ENCODE measurements around the gene CFAP221. TPM values are rescaled to one million over a fixed set of nuclear protein-coding genes. Genes with fewer than 3 reads are reported as not detected.

The CFAP221 gene
- total and polyA plus RNA-seq, 2 experiments from 2014 or later, result 0.42 to 0.65 TPM

GRCh38 chr2:119692310-119692709 lies 148.1 kb downstream of the CFAP221 start:
- 0 out of 2 replicates have a peak overlapping the region, but pooled peaks have one; percentile 9 for H3K27ac Mint-ChIP-seq
- TF ChIP-seq ZNF114 (CRISPR knock-in tag; IDR thresholded peaks at IDR 0.05) (no peak), EZH2 (IDR thresholded peaks at IDR 0.05; ENCODE audit: low read depth, unreplicated experiment) (no peak), STAT1 (IDR thresholded peaks at IDR 0.05; ENCODE audit: unreplicated experiment) (no peak)
- H3K27me3 ChIP-seq (ENCODE audit: insufficient read depth), result no peaks in the 10 kb centered on the region
- H3K36me3 Mint-ChIP-seq (ENCODE audit: low read depth), result peaks cover 4% of the 10 kb centered on the region
- no peaks in the 10 kb centered on the region for H4K20me1 ChIP-seq (replicated peaks; ENCODE audit: insufficient read depth)
- H2AFZ ChIP-seq, result no peak overlapping the region
- H3K4me1 ChIP-seq (ENCODE audit: insufficient read depth), result peaks cover 18% of the 10 kb centered on the region; the same call in 1 of the 2 replicates
- no peak overlapping the region for H3K27ac ChIP-seq (ENCODE audit: low read depth)
- no peak overlapping the region for H3K4me2 ChIP-seq
- peaks cover 29% of the 10 kb centered on the region for H3K4me1 Mint-ChIP-seq
- H3K4me3 ChIP-seq, result no peak overlapping the region
- no peaks in the 10 kb centered on the region for H3K9me2 ChIP-seq (ENCODE audit: insufficient read depth)
- no peaks in the 10 kb centered on the region for H3K36me3 ChIP-seq (ENCODE audit: insufficient read depth)
- no peak overlapping the region for H3K4me3 Mint-ChIP-seq
- DNase-seq (ENCODE audit: low spot score) (no peak), ATAC-seq (no peak)
- peaks cover 7% of the 10 kb centered on the region for H3K27me3 Mint-ChIP-seq (ENCODE audit: insufficient read depth, low read depth, poor library complexity)
- peaks cover 3% of the 10 kb centered on the region; the same call in 1 of the 2 replicates for H3F3A ChIP-seq (replicated peaks; ENCODE audit: low read depth)
- no peaks in the 10 kb centered on the region for H3K9me3 Mint-ChIP-seq
- no peaks in the 10 kb centered on the region for H3K79me2 ChIP-seq (replicated peaks; ENCODE audit: insufficient read depth)

DNA sequence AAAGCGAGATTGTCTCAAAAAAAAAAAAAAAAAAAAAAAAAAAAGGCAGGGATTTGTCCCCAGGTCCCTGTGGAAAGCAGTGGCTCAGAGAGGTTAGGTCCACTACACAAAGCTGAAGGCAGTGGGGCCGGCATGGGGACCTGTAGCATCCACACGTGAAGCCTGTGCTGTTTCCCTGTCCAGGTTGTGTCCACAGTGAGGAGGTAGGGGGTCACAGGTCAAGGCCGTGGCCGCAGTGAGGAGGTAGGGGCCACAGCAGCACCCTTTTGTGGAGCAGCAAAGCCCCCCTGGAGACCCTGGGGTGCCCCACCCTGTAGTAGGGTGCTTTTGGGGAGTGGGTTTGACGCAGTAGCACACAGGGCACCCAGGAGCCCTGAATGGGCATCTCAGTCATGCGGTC lies 148.7 kb downstream of the CFAP221 start:
- Histone ChIP-seq H3K9me2 (ENCODE audit: insufficient read depth) (no peaks in the 10 kb centered on the region), H3K27ac (ENCODE audit: low read depth) (no peak overlapping the region), H3F3A (replicated peaks; ENCODE audit: low read depth) (peaks cover 3% of the 10 kb centered on the region; the same call in 1 of the 2 replicates), H3K79me2 (replicated peaks; ENCODE audit: insufficient read depth) (no peaks in the 10 kb centered on the region), H3K4me3 (no peak overlapping the region), H4K20me1 (replicated peaks; ENCODE audit: insufficient read depth) (no peaks in the 10 kb centered on the region), H3K36me3 (ENCODE audit: insufficient read depth) (no peaks in the 10 kb centered on the region), H3K4me2 (no peak overlapping the region), H3K4me1 (ENCODE audit: insufficient read depth) (peaks cover 24% of the 10 kb centered on the region), H3K27me3 (ENCODE audit: insufficient read depth) (no peaks in the 10 kb centered on the region), H2AFZ (no peak overlapping the region)
- H3K9me3 Mint-ChIP-seq, result no peaks in the 10 kb centered on the region
- ATAC-seq, result no peak
- peaks cover 10% of the 10 kb centered on the region for H3K27me3 Mint-ChIP-seq (ENCODE audit: insufficient read depth, low read depth, poor library complexity)
- H3K27ac Mint-ChIP-seq, result no peak overlapping the region
- DNase-seq (ENCODE audit: low spot score), result no peak
- peaks cover 4% of the 10 kb centered on the region for H3K36me3 Mint-ChIP-seq (ENCODE audit: low read depth)
- peaks cover 34% of the 10 kb centered on the region for H3K4me1 Mint-ChIP-seq
- H3K4me3 Mint-ChIP-seq, result no peak overlapping the region
- TF ChIP-seq ZNF114 (CRISPR knock-in tag; IDR thresholded peaks at IDR 0.05), result no peak
- no peak for TF ChIP-seq EZH2phosphoT487 (IDR thresholded peaks at IDR 0.05; ENCODE audit: unreplicated experiment)
- TF ChIP-seq, protein P1, sequence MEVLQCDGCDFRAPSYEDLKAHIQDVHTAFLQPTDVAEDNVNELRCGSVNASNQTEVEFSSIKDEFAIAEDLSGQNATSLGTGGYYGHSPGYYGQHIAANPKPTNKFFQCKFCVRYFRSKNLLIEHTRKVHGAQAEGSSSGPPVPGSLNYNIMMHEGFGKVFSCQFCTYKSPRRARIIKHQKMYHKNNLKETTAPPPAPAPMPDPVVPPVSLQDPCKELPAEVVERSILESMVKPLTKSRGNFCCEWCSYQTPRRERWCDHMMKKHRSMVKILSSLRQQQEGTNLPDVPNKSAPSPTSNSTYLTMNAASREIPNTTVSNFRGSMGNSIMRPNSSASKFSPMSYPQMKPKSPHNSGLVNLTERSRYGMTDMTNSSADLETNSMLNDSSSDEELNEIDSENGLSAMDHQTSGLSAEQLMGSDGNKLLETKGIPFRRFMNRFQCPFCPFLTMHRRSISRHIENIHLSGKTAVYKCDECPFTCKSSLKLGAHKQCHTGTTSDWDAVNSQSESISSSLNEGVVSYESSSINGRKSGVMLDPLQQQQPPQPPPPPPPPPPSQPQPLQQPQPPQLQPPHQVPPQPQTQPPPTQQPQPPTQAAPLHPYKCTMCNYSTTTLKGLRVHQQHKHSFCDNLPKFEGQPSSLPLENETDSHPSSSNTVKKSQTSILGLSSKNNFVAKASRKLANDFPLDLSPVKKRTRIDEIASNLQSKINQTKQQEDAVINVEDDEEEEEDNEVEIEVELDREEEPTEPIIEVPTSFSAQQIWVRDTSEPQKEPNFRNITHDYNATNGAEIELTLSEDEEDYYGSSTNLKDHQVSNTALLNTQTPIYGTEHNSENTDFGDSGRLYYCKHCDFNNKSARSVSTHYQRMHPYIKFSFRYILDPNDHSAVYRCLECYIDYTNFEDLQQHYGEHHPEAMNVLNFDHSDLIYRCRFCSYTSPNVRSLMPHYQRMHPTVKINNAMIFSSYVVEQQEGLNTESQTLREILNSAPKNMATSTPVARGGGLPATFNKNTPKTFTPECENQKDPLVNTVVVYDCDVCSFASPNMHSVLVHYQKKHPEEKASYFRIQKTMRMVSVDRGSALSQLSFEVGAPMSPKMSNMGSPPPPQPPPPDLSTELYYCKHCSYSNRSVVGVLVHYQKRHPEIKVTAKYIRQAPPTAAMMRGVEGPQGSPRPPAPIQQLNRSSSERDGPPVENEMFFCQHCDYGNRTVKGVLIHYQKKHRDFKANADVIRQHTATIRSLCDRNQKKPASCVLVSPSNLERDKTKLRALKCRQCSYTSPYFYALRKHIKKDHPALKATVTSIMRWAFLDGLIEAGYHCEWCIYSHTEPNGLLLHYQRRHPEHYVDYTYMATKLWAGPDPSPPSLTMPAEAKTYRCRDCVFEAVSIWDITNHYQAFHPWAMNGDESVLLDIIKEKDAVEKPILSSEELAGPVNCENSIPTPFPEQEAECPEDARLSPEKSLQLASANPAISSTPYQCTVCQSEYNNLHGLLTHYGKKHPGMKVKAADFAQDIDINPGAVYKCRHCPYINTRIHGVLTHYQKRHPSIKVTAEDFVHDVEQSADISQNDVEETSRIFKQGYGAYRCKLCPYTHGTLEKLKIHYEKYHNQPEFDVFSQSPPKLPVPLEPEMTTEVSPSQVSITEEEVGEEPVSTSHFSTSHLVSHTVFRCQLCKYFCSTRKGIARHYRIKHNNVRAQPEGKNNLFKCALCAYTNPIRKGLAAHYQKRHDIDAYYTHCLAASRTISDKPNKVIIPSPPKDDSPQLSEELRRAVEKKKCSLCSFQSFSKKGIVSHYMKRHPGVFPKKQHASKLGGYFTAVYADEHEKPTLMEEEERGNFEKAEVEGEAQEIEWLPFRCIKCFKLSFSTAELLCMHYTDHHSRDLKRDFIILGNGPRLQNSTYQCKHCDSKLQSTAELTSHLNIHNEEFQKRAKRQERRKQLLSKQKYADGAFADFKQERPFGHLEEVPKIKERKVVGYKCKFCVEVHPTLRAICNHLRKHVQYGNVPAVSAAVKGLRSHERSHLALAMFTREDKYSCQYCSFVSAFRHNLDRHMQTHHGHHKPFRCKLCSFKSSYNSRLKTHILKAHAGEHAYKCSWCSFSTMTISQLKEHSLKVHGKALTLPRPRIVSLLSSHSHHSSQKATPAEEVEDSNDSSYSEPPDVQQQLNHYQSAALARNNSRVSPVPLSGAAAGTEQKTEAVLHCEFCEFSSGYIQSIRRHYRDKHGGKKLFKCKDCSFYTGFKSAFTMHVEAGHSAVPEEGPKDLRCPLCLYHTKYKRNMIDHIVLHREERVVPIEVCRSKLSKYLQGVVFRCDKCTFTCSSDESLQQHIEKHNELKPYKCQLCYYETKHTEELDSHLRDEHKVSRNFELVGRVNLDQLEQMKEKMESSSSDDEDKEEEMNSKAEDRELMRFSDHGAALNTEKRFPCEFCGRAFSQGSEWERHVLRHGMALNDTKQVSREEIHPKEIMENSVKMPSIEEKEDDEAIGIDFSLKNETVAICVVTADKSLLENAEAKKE (CRISPR knock-in tag; IDR thresholded peaks at IDR 0.05), result no peak
- TF ChIP-seq, protein P2, sequence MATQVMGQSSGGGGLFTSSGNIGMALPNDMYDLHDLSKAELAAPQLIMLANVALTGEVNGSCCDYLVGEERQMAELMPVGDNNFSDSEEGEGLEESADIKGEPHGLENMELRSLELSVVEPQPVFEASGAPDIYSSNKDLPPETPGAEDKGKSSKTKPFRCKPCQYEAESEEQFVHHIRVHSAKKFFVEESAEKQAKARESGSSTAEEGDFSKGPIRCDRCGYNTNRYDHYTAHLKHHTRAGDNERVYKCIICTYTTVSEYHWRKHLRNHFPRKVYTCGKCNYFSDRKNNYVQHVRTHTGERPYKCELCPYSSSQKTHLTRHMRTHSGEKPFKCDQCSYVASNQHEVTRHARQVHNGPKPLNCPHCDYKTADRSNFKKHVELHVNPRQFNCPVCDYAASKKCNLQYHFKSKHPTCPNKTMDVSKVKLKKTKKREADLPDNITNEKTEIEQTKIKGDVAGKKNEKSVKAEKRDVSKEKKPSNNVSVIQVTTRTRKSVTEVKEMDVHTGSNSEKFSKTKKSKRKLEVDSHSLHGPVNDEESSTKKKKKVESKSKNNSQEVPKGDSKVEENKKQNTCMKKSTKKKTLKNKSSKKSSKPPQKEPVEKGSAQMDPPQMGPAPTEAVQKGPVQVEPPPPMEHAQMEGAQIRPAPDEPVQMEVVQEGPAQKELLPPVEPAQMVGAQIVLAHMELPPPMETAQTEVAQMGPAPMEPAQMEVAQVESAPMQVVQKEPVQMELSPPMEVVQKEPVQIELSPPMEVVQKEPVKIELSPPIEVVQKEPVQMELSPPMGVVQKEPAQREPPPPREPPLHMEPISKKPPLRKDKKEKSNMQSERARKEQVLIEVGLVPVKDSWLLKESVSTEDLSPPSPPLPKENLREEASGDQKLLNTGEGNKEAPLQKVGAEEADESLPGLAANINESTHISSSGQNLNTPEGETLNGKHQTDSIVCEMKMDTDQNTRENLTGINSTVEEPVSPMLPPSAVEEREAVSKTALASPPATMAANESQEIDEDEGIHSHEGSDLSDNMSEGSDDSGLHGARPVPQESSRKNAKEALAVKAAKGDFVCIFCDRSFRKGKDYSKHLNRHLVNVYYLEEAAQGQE (IDR thresholded peaks at IDR 0.05; ENCODE audit: unreplicated experiment), result no peak
- no peak for TF ChIP-seq ETS1 (IDR thresholded peaks at IDR 0.05)
- no peak for TF ChIP-seq POLR2AphosphoS5 (IDR thresholded peaks at IDR 0.05; ENCODE audit: low read depth)
- no peak for TF ChIP-seq EZH2 (IDR thresholded peaks at IDR 0.05; ENCODE audit: low read depth, unreplicated experiment)
- TF ChIP-seq NANOG (IDR thresholded peaks at IDR 0.05; ENCODE audit: borderline replicate concordance), result no peak

All from GM23338 (cell line).